Kidney capillary endothelial cell (primary cell): ENCODE measurements around the gene ALX4.

Experiments used
- DNase-seq: peaks from one replicate; pipeline ENCODE4 v3.0.0-alpha.2; 2018; ENCODE audit warnings: low spot score

ALX4 gene

GRCh38 chr11:44267750-44268613 lies 42.0 kb downstream of the ALX4 start:
- DNase-seq = no peak

GRCh38 chr11:44267006-44267749 lies 42.8 kb downstream of the ALX4 start:
- no peak for DNase-seq

GRCh38 chr11:44266056-44266780 lies 43.7 kb downstream of the ALX4 start:
- no peak for DNase-seq

GRCh38 chr11:44264761-44265160 lies 45.2 kb downstream of the ALX4 start:
- DNase-seq = no peak

GRCh38 chr11:44264438-44264749 lies 45.5 kb downstream of the ALX4 start:
- DNase-seq = no peak

GRCh38 chr11:44263738-44264437 lies 46.1 kb downstream of the ALX4 start:
- DNase-seq = no peak

GRCh38 chr11:44261800-44262591 lies 47.9 kb downstream of the ALX4 start:
- no peak for DNase-seq

GRCh38 chr11:44260081-44260480 lies 49.9 kb downstream of the ALX4 start:
- DNase-seq = no peak

GRCh38 chr11:44258839-44259420 lies 51.0 kb downstream of the ALX4 start:
- no peak for DNase-seq

- no peak for DNase-seq
Measured at GRCh38 chr11:44258190-44258489, 51.8 kb downstream of the ALX4 start.

GRCh38 chr11:44257338-44258189 lies 52.4 kb downstream of the ALX4 start:
- no peak for DNase-seq

- no peak for DNase-seq
Measured at GRCh38 chr11:44256673-44257291, 53.2 kb downstream of the ALX4 start.

GRCh38 chr11:44255406-44256071 lies 54.4 kb downstream of the ALX4 start:
- DNase-seq = no peak

GRCh38 chr11:44252999-44253602 lies 56.8 kb downstream of the ALX4 start:
- no peak for DNase-seq

- DNase-seq = no peak
Measured at GRCh38 chr11:44250421-44250820, 59.5 kb downstream of the ALX4 start.

GRCh38 chr11:44248109-44248508 lies 61.8 kb downstream of the ALX4 start:
- no peak for DNase-seq

- DNase-seq = no peak
Measured at GRCh38 chr11:44247508-44247907, 62.4 kb downstream of the ALX4 start.

- DNase-seq = no peak
Measured at GRCh38 chr11:44246726-44247125, 63.2 kb downstream of the ALX4 start.
